ENCODE results near the gene BRSK1. TPM values are rescaled to one million over a fixed set of nuclear protein-coding genes. Genes with fewer than 3 reads are reported as not detected.

Gene BRSK1
- total and polyA plus RNA-seq, 2 of the 8 experiments (the other 6 are each of a cell fraction or from before 2014, with no cell fraction given) = 27.6 to 32.7 TPM

DNA sequence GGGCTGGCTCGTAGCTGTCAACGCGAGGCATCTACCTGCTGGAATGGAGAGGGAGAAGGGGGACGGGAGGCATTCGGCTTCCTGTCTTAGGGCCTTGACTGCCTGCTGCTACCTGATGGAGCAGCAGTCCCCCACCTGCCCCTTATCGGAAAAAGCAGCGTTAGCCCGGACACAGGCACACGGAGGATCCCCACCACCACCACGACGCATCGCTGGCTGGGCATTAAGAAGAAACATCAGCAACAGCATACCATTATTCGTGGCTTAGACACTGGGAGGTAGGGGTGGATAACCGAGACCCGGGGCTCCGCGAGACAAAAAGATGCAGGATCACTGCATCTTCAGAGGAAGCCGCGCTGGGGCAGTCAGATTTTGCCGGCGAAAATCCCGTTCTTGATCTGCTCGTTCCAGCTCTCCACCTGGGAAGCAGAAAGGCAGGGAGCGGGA, 69.6 kb downstream of the BRSK1 start:
- Histone ChIP-seq H3K4me3 (ENCODE audit: extremely low read depth in 1 of 4, insufficient read depth in 2 of 4, low read depth in 3 of 4, low read length in 4 of 4) (peak overlapping the region; percentile 32 to 66 (median 50)), H3K4me1 (replicated peaks in 1 of 4; ENCODE audit: control insufficient read depth in 3 of 4, insufficient read depth in 4 of 4, low read length in 3 of 4) (peaks cover 4 to 32% (median 17%) of the 10 kb centered on the region in 4 experiments), H4K5ac (ENCODE audit: insufficient read length, low read depth, low read length) (no peak overlapping the region), H3K27me3 (replicated peaks in 1 of 4; ENCODE audit: control insufficient read depth in 3 of 4, extremely low read depth in 1 of 4, insufficient read depth in 3 of 4, low read length in 3 of 4) (peaks cover 17 to 56% (median 44%) of the 10 kb centered on the region in 4 experiments), H2AK5ac (ENCODE audit: low read depth, low read length) (no peak overlapping the region), H3K23ac (ENCODE audit: insufficient read length) (no peak overlapping the region), H3K9me3 (ENCODE audit: insufficient read depth in 2 of 2, low read depth in 1 of 2, low read length in 1 of 2) (no peaks in the 10 kb centered on the region), H3K36me3 (ENCODE audit: control insufficient read depth in 2 of 4, insufficient read depth in 4 of 4, low read length in 3 of 4) (peaks cover 0 to 11% (median 0%) of the 10 kb centered on the region in 4 experiments; a peak in 1 of 8 replicates), H4K91ac (replicated peaks; ENCODE audit: insufficient read length, low read length) (no peak overlapping the region), H2AFZ (ENCODE audit: low read length) (no peak overlapping the region), H3K9ac (replicated peaks in 1 of 4; ENCODE audit: extremely low read depth in 1 of 4, low read depth in 3 of 4, low read length in 3 of 4) (no peak overlapping the region; a peak in 2 of 7 replicates), H3K79me2 (ENCODE audit: control insufficient read depth in 1 of 2, insufficient read depth in 2 of 2, low read length in 2 of 2) (no peaks in the 10 kb centered on the region), H3K23me2 (ENCODE audit: low read depth, low read length) (peaks cover 12% of the 10 kb centered on the region; the same call in 1 of the 2 replicates), H3K27ac (ENCODE audit: low read depth, low read length) (no peak overlapping the region), H2BK12ac (ENCODE audit: low read depth, low read length) (peak overlapping the region; percentile 90; the same call in 1 of the 2 replicates), H2BK15ac (ENCODE audit: low read length) (peak overlapping the region; percentile 88; the same call in 1 of the 2 replicates), H3K4ac (replicated peaks; ENCODE audit: insufficient read length, low read depth, low read length) (peak overlapping the region; percentile 49), H3K18ac (ENCODE audit: extremely low read depth, low read length) (no peak overlapping the region; the same call in 1 of the 2 replicates), H4K8ac (ENCODE audit: extremely low read depth, insufficient read depth, low read length) (no peak overlapping the region; the same call in 1 of the 2 replicates), H4K20me1 (replicated peaks in 1 of 2; ENCODE audit: control insufficient read depth in 1 of 2, insufficient read depth in 2 of 2, low read length in 2 of 2) (peaks cover 0 to 10% of the 10 kb centered on the region in 2 experiments), H3K79me1 (ENCODE audit: low read depth, low read length) (no peaks in the 10 kb centered on the region), H3K14ac (ENCODE audit: insufficient read length) (no peak overlapping the region), H3K4me2 (ENCODE audit: insufficient read depth in 1 of 2, low read depth in 2 of 2, low read length in 2 of 2) (peak overlapping the region; percentile 88 to 96), H2BK120ac (replicated peaks; ENCODE audit: low read depth, low read length) (no peak overlapping the region), H2BK20ac (ENCODE audit: low read length) (no peak overlapping the region), H3K56ac (replicated peaks; ENCODE audit: insufficient read length, low read depth, low read length) (no peak overlapping the region), H2BK5ac (ENCODE audit: low read depth, low read length) (no peak overlapping the region)
- DNase-seq (ENCODE audit: low read depth in 1 of 2, low spot score in 2 of 2) = no peak
- WGBS, 2 experiments (ENCODE audit: extremely low coverage in 1 of 2, insufficient coverage in 1 of 2, insufficient read length in 1 of 2, insufficient replicate concordance in 2 of 2, low coverage in 1 of 2, low lambda C conversion rate in 2 of 2, missing lambda C conversion rate in 1 of 2) = 13% methylated on average over 23 of the region's 24 CpGs; no CpG with 5 or more reads in 1 of the 2 experiments
- ChIA-PET POLR2A (ENCODE audit: partially characterized antibody) (interaction anchor here (1.2 to 7.9 kb wide), 9 partner anchors 9 to 71 kb away, joined by 3 to 58 read pairs (median 5); partner anchors contain the start of genes GARIN5B, IL11 and KMT5C), CTCF (ENCODE audit: partially characterized antibody) (interaction anchor here (1.2 to 1.7 kb wide), 2 partner anchors 32 to 70 kb away, joined by 3 to 4 read pairs; partner anchors contain the start of gene BRSK1)
- FAIRE-seq = no peak
- TF ChIP-seq POLR2A (IDR thresholded peaks at IDR 0.05; ENCODE audit: control extremely low read depth in 1 of 2, low read depth in 2 of 2, low read length in 2 of 2) = peak in 1 of 2 experiments; percentile 26; a peak in 1 of 3 replicates
- no peak for TF ChIP-seq TAF7 (optimal IDR thresholded peaks at IDR 0.05; ENCODE audit: borderline replicate concordance, low read depth, low read length)
- no peak for TF ChIP-seq JUN (IDR thresholded peaks at IDR 0.05; ENCODE audit: low read depth, low read length)
- no peak for TF ChIP-seq SIRT6 (IDR thresholded peaks at IDR 0.05; ENCODE audit: low read length)
- no peak for TF ChIP-seq SP1 (IDR thresholded peaks at IDR 0.05; ENCODE audit: low read depth, low read length)
- no peak for TF ChIP-seq SIN3A (conservative IDR thresholded peaks at IDR 0.05 in 1 of 2, IDR thresholded peaks at IDR 0.05 in 1 of 2; ENCODE audit: low read depth in 1 of 2, low read length in 2 of 2)
- TF ChIP-seq, protein P1, sequence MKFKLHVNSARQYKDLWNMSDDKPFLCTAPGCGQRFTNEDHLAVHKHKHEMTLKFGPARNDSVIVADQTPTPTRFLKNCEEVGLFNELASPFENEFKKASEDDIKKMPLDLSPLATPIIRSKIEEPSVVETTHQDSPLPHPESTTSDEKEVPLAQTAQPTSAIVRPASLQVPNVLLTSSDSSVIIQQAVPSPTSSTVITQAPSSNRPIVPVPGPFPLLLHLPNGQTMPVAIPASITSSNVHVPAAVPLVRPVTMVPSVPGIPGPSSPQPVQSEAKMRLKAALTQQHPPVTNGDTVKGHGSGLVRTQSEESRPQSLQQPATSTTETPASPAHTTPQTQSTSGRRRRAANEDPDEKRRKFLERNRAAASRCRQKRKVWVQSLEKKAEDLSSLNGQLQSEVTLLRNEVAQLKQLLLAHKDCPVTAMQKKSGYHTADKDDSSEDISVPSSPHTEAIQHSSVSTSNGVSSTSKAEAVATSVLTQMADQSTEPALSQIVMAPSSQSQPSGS (IDR thresholded peaks at IDR 0.05; ENCODE audit: low read length) = no peak
- no peak for TF ChIP-seq TCF12 (IDR thresholded peaks at IDR 0.05; ENCODE audit: low read depth, low read length)
- no peak for TF ChIP-seq SRF (IDR thresholded peaks at IDR 0.05; ENCODE audit: low read depth, low read length)
